ENCODE results near the gene LAMA5. TPM values are rescaled to one million over a fixed set of nuclear protein-coding genes. Genes with fewer than 3 reads are reported as not detected.

LAMA5 gene
- total RNA-seq, 1 donor from 2014 or later, result 79.6 TPM

- ATAC-seq (ENCODE audit: poor library complexity) (no peak), DNase-seq (no peak)
- intact Hi-C loops (cut with DNase I), result no loop called here
Measured at GRCh38 chr20:62392077-62392418, 24.9 kb upstream of the LAMA5 start.

DNA sequence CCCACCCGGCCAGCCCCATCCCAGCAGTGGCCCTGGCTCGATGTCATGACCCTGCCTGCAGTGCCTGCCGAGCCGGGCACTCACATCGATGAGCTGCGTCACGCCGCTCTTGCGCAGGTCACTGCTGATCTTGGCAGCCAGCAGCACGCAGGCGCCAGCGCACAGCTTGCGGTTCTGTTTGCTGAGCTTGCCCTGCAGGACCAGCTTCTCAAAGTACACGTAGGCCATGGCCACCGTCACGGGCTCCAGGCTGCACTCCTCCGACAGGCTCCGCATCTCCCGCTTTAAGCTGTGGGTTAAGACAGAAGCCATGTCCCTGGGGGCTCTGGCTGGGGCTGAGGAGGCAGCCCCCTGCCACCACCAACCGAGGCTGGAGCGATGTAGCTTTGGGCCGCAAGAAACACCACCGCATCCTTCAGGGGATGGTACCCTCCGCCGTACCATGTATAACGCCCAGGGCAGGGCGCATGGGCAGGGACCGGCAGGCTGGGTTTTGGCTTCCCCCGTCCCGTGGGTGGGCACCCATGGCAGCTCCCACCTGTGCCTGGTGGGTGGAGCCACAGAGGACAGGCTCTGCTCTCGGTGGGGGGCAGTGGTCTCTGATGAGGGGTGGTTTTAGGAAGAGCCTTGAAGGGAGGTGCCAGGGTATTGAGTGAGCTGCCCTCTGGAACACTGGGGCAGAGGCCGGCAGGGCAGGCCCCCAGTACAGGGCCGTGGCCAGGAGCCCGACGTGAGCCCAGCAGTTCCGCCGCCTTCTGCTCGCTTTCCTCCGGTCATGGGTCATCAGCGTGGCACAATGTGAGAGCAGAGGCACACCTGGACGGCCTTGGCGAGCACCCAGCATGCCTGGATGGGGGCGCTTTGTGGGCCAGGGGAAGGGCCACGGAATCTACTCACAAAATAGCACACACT is 24.3 kb upstream of the LAMA5 start:
- intact Hi-C loops (cut with DNase I), result no loop called here
- DNase-seq, result no peak
- no peak for ATAC-seq (ENCODE audit: poor library complexity)

- intact Hi-C loops (cut with DNase I), result no loop called here
- DNase-seq (no peak), ATAC-seq (ENCODE audit: poor library complexity) (no peak)
Measured at GRCh38 chr20:62390317-62391164, 23.4 kb upstream of the LAMA5 start.

- DNase-seq (no peak), ATAC-seq (ENCODE audit: poor library complexity) (no peak)
- intact Hi-C loops (cut with DNase I), result no loop called here
Measured at GRCh38 chr20:62389601-62390087, 22.5 kb upstream of the LAMA5 start.

DNA sequence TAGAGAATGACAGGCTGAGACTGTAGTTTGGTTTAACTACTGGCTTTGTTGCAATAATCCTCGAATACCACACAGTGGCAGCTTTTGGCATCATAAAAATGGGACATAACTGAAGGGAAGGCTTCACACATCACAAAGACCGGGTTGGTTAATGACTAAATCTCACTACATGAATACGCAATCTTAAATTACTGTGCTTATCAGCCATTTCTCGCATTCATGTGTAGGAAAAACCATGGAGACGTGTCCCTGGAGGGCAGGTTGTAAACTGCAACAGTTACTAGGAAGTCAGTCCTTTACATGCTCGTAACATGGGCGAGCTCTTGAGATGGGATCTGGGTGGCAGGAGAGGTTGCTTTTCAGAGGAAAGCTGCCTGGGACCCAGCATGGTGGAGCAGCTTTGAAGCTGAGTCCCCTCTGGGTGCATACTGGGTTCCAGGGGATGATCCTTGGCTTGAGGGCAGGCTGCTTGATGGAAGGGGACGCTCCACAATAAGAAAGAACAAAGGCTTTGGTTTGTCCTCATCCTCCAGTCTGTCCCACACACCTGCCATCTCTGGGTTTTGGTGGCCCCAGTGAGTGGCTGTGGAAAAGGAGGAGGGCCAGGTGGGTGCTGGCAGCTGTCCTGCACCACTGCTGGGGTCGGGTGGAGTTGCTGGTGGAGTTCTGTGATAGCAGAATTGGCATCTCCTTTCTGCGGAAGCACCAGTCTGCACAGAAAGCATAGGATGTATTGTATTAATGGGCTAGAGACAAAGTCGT is 21.9 kb upstream of the LAMA5 start:
- intact Hi-C loops (cut with DNase I), result no loop called here
- no peak for DNase-seq
- no peak for ATAC-seq (ENCODE audit: poor library complexity)

GRCh38 chr20:62387933-62388635 is 21.0 kb upstream of the LAMA5 start:
- ATAC-seq (ENCODE audit: poor library complexity) (no peak), DNase-seq (no peak)
- intact Hi-C loops (cut with DNase I), result no loop called here

GRCh38 chr20:62387219-62387913 is 20.3 kb upstream of the LAMA5 start:
- DNase-seq (no peak), ATAC-seq (ENCODE audit: poor library complexity) (no peak)
- intact Hi-C loops (cut with DNase I), result no loop called here

- DNase-seq (peak; percentile 96), ATAC-seq (ENCODE audit: poor library complexity) (peak; percentile 96)
- intact Hi-C loops (cut with DNase I), result no loop called here
Measured at GRCh38 chr20:62386383-62387218, 19.5 kb upstream of the LAMA5 start, which contains the start of gene RPS21. Gene RPS21 (plus strand): TSS chr20:62387103. CDS start chr20:62387339, 236 bp downstream.

DNA sequence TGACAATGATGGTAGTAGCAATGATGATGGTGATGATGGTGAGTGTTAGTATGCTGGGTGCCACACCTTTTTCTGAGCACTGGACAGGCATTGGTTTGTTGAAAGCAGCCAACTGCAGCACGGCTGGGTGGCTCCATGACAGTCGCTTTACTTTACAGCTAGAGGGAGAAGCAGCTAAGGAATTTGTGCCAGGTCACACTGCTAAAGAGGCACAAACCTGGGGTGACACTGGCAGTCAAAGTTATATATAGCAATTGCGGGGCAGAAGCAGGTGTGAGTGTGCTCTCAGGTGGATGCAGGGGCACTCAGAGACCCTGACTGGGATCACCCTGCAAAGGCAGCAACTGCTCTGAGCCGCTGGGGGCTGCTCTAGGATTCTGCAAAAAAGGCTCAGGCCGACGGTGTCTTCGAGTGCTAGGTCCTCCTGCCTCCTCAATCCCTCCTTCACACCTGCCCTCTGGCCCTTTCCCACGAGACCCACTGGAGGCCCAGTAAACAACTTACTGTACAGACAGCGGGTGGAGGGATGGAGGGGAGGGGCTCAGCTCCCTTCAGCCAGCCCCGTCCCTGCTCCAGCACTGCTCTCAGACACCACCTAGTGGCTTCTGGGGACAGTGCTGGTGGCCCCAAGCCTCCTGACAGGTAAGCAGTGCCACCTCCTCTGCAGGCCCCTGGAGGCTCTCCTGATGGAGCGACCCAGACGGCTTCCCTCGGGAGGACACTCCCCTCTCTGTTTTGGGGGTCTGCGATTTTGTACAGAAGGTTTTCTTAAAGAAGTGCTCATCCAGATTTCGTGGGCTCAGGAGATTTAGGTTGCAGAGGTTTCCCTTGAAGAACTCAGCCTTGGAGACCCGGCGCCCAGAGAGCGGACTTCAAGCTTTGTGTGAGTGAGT is 15.4 kb upstream of the LAMA5 start:
- ATAC-seq (ENCODE audit: poor library complexity) (peak; percentile 73), DNase-seq (peak; percentile 85)
- intact Hi-C loops (cut with DNase I), result loop anchor here (2.0 kb wide), 1 partner anchor 80 kb away; the partner anchor contains the start of gene ADRM1

DNA sequence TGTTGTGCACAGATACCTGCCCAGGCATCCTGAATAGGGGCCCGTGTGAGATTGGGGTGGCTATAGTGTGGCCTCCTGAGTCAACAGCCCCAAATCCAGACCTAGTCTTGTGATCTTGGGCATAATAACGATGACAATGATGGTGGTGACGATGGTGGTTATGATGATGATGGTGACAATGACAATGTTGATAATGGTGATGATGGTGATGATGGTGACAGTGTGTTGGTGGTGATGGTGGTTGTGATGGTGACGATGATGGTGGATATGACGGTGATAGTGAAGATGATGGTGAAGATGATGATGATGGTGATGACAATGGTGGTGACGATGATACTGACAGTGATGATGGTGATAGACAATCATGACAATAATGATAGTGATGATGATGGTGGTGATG is 14.7 kb upstream of the LAMA5 start:
- intact Hi-C loops (cut with DNase I), result loop anchor here (2.0 kb wide), 1 partner anchor 79 kb away; the partner anchor contains the start of gene ADRM1
- ATAC-seq (ENCODE audit: poor library complexity), result no peak
- no peak for DNase-seq

DNA sequence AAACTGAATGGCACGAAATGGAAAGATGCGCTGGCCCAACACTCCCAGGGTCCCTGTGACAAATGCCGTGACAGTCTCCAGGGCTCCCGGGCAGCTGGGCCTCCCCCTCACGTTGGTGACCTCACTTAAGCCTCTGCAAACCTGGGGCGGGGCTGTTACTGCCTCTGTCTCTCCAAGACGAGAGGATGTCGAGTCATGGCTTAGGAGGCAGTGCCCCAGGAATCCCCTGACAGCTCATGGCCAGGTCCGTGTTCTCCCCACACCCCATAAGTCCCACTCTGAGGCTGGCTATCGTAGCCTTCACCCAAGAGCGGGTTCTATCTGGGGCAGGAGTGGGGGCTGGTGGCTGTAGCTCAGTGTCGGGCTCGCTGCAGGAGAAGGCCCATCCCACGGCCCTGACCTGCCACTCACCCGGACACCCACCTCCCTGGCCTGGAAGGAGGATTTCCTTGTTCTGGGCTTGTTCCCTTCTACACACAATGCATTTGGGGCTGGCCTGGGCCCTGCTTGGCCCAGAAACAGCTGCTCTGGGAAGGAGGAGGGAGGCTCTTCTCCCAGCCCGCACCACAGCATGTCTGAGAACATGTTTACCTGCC is 14.2 kb upstream of the LAMA5 start:
- ATAC-seq (ENCODE audit: poor library complexity), result no peak
- DNase-seq, result no peak
- intact Hi-C loops (cut with DNase I), result no loop called here

DNA sequence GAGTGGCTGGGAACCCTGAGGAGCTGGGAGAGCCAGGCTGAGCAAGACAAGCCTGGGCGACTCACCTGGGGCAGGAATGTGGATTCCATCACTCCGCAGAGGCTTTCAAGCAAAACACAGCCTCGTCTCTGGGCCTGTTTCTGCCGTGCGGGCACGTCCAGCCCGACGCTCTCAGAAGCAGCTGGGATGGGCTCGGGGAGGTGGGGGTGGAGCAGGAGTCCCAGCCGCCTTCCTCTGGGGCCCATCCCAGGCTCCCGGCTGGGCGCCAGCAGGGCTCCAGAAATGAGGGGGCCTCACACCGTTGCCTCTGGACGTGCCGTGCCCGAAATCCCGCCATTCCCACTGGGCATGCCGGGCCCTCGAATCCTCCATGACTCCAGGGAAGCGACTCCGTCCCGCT is 11.1 kb upstream of the LAMA5 start:
- ATAC-seq (ENCODE audit: poor library complexity) (no peak), DNase-seq (no peak)
- intact Hi-C loops (cut with DNase I), result no loop called here

- peak; percentile 75 for DNase-seq
- intact Hi-C loops (cut with DNase I), result no loop called here
- ATAC-seq (ENCODE audit: poor library complexity), result peak; percentile 69
Measured at GRCh38 chr20:62377615-62378178, 10.6 kb upstream of the LAMA5 start.

GRCh38 chr20:62377064-62377461 is 10.0 kb upstream of the LAMA5 start:
- DNase-seq (no peak), ATAC-seq (ENCODE audit: poor library complexity) (no peak)
- intact Hi-C loops (cut with DNase I), result no loop called here

Measured in Right ventricle myocardium superior (tissue), 1 donor.